BLaER1 treated with 17β-estradiol and CSF1 and Interleukin-3, amounts not matched to agents 10 nM and 100 nM (cell line): ENCODE data around the gene ZNF687.

Source experiments
- H3K27ac ChIP-seq, 11 experiments: shearing (Covaris generic); formaldehyde crosslinking; 2 replicates each; pipeline ENCODE4 v1.8.1; 2022
- H3K27me3 ChIP-seq, 11 experiments: shearing (Covaris generic); formaldehyde crosslinking; 2 replicates each; pipeline ENCODE4 v1.8.1; 2022
- H3K36me3 ChIP-seq, 11 experiments: shearing (Covaris generic); formaldehyde crosslinking; 2 replicates each; pipeline ENCODE4 v1.8.1; 2022
- H3K4me1 ChIP-seq, 10 experiments: shearing (Covaris generic); formaldehyde crosslinking; 2 replicates each; pipeline ENCODE4 v1.8.1; 2022
- H3K4me2 ChIP-seq, 11 experiments: shearing (Covaris generic); formaldehyde crosslinking; 2 replicates each; pipeline ENCODE4 v1.8.1; 2022
- H3K4me3 ChIP-seq, 10 experiments: shearing (Covaris generic); formaldehyde crosslinking; 2 replicates each; pipeline ENCODE4 v1.8.1; 2022
- H3K9ac ChIP-seq, 11 experiments: shearing (Covaris generic); formaldehyde crosslinking; 2 replicates each; pipeline ENCODE4 v1.8.1; 2022
- H3K9me3 ChIP-seq, 11 experiments: shearing (Covaris generic); formaldehyde crosslinking; replicated peaks in 1 of 11; 2 replicates each; pipeline ENCODE4 v1.8.1; 2022
- H4K20me1 ChIP-seq, 11 experiments: shearing (Covaris generic); formaldehyde crosslinking; 2 replicates each; pipeline ENCODE4 v1.8.1; 2022
- Cebpa-rat ChIP-seq, 11 experiments: shearing (Covaris generic); IDR thresholded peaks; 2 replicates each; pipeline ENCODE4 v1.8.1; 2022

Gene ZNF687

GRCh38 chr1:151281969-151282882 lies at the start of gene ZNF687:
Gene ZNF687, plus strand, starts transcription at chr1:151282299. Its CDS starts 3,993 bp downstream, at chr1:151286292.
- H3K27me3 ChIP-seq, result no peaks in the 10 kb centered on the region
- peak within 1 kb of the TSS; percentile 80 to 96 (median 93) for H3K27ac ChIP-seq
- peak within 1 kb of the TSS; percentile 71 to 94 (median 88) for H3K4me3 ChIP-seq
- H3K36me3 ChIP-seq, result peaks cover 26 to 32% (median 28%) of the 10 kb centered on the region in 11 experiments
- peaks cover 21 to 46% (median 39%) of the 10 kb centered on the region in 11 experiments for H4K20me1 ChIP-seq
- peak within 1 kb of the TSS; percentile 93 to 100 (median 97) for H3K4me2 ChIP-seq
- peak within 1 kb of the TSS; percentile 89 to 97 (median 92) for H3K9ac ChIP-seq
- H3K9me3 ChIP-seq, result no peaks in the 10 kb centered on the region
- no peak for TF ChIP-seq Cebpa-rat (IDR thresholded peaks at IDR 0.05)
- peaks cover 26 to 61% (median 54%) of the 10 kb centered on the region in 10 experiments for H3K4me1 ChIP-seq

- Histone ChIP-seq H3K36me3 (peaks cover 100% of the 10 kb centered on the region in 11 experiments), H3K27me3 (no peaks in the 10 kb centered on the region), H3K9ac (no peak overlapping the region), H3K9me3 (no peaks in the 10 kb centered on the region), H3K4me1 (peaks cover 10 to 22% (median 17%) of the 10 kb centered on the region in 10 experiments; a peak in 19 of 20 replicates), H3K4me3 (no peak overlapping the region), H3K27ac (no peak overlapping the region), H4K20me1 (peaks cover 0 to 67% (median 23%) of the 10 kb centered on the region in 11 experiments; a peak in 16 of 22 replicates), H3K4me2 (no peak overlapping the region)
- no peak for TF ChIP-seq Cebpa-rat (IDR thresholded peaks at IDR 0.05)
These were observed 46.9 kb upstream of the ZNF687 start for GRCh38 chr1:151235235-151235634.

- H4K20me1 ChIP-seq, result peaks cover 0 to 57% (median 8%) of the 10 kb centered on the region in 11 experiments; a peak in 9 of 22 replicates
- TF ChIP-seq Cebpa-rat (IDR thresholded peaks at IDR 0.05), result no peak
- H3K9ac ChIP-seq, result no peak overlapping the region
- no peaks in the 10 kb centered on the region for H3K27me3 ChIP-seq
- H3K36me3 ChIP-seq, result peaks cover 99 to 100% (median 100%) of the 10 kb centered on the region in 11 experiments
- peak overlapping the region in 9 of 11 experiments; percentile 0 to 47 (median 40); a peak in 15 of 22 replicates for H3K4me2 ChIP-seq
- H3K27ac ChIP-seq, result peak overlapping the region in 4 of 11 experiments; percentile 7 to 38 (median 13); a peak in 5 of 22 replicates
- H3K4me1 ChIP-seq, result peaks cover 10 to 22% (median 17%) of the 10 kb centered on the region in 10 experiments; a peak in 19 of 20 replicates
- H3K9me3 ChIP-seq, result no peaks in the 10 kb centered on the region
- H3K4me3 ChIP-seq, result no peak overlapping the region
These were observed 44.2 kb upstream of the ZNF687 start for GRCh38 chr1:151237678-151238466.

- Histone ChIP-seq H3K27ac (peak overlapping the region in 3 of 11 experiments; percentile 7 to 38 (median 10); a peak in 4 of 22 replicates), H3K4me2 (peak overlapping the region in 2 of 11 experiments; percentile 41 to 43; a peak in 3 of 22 replicates), H3K4me1 (peaks cover 10 to 22% (median 17%) of the 10 kb centered on the region in 10 experiments; a peak in 19 of 20 replicates), H3K36me3 (peaks cover 99 to 100% (median 100%) of the 10 kb centered on the region in 11 experiments), H3K9me3 (no peaks in the 10 kb centered on the region), H3K27me3 (no peaks in the 10 kb centered on the region), H4K20me1 (peaks cover 0 to 58% (median 8%) of the 10 kb centered on the region in 11 experiments; a peak in 9 of 22 replicates), H3K9ac (no peak overlapping the region), H3K4me3 (no peak overlapping the region)
- TF ChIP-seq Cebpa-rat (IDR thresholded peaks at IDR 0.05), result no peak
These were observed 43.7 kb upstream of the ZNF687 start for GRCh38 chr1:151238467-151238739.

GRCh38 chr1:151242442-151242841 lies 39.7 kb upstream of the ZNF687 start:
- no peak overlapping the region for H3K4me3 ChIP-seq
- no peak overlapping the region for H3K27ac ChIP-seq
- peaks cover 99 to 100% (median 100%) of the 10 kb centered on the region in 11 experiments for H3K36me3 ChIP-seq
- H3K9ac ChIP-seq, result no peak overlapping the region
- peaks cover 0 to 48% (median 5%) of the 10 kb centered on the region in 11 experiments; a peak in 9 of 22 replicates for H4K20me1 ChIP-seq
- no peaks in the 10 kb centered on the region for H3K27me3 ChIP-seq
- H3K9me3 ChIP-seq, result no peaks in the 10 kb centered on the region
- no peak overlapping the region for H3K4me2 ChIP-seq
- H3K4me1 ChIP-seq, result peaks cover 4 to 13% (median 9%) of the 10 kb centered on the region in 10 experiments; a peak in 19 of 20 replicates
- TF ChIP-seq Cebpa-rat (IDR thresholded peaks at IDR 0.05), result peak in 1 of 11 experiments; percentile 48; a peak in 2 of 22 replicates

GRCh38 chr1:151243683-151244216 lies 38.3 kb upstream of the ZNF687 start:
- Histone ChIP-seq H3K4me1 (peaks cover 0 to under 1% (median 0%) of the 10 kb centered on the region in 10 experiments; a peak in 1 of 20 replicates), H3K27ac (no peak overlapping the region), H3K27me3 (no peaks in the 10 kb centered on the region), H3K4me2 (no peak overlapping the region), H3K36me3 (peaks cover 99 to 100% (median 100%) of the 10 kb centered on the region in 11 experiments), H3K4me3 (no peak overlapping the region), H3K9ac (no peak overlapping the region), H4K20me1 (peaks cover 0 to 37% (median 0%) of the 10 kb centered on the region in 11 experiments; a peak in 7 of 22 replicates), H3K9me3 (no peaks in the 10 kb centered on the region)
- TF ChIP-seq Cebpa-rat (IDR thresholded peaks at IDR 0.05), result no peak

GRCh38 chr1:151246786-151247185 lies 35.3 kb upstream of the ZNF687 start:
- Histone ChIP-seq H3K36me3 (peaks cover 90 to 93% (median 91%) of the 10 kb centered on the region in 11 experiments), H3K9me3 (no peaks in the 10 kb centered on the region), H3K9ac (no peak overlapping the region), H3K4me3 (no peak overlapping the region), H3K4me2 (no peak overlapping the region), H3K27me3 (no peaks in the 10 kb centered on the region), H3K4me1 (no peaks in the 10 kb centered on the region), H3K27ac (no peak overlapping the region), H4K20me1 (peaks cover 0 to 23% (median 0%) of the 10 kb centered on the region in 11 experiments; a peak in 6 of 22 replicates)
- no peak for TF ChIP-seq Cebpa-rat (IDR thresholded peaks at IDR 0.05)

GRCh38 chr1:151251656-151252470 lies 30.2 kb upstream of the ZNF687 start:
- peaks cover 10 to 23% (median 15%) of the 10 kb centered on the region in 10 experiments for H3K4me1 ChIP-seq
- H3K36me3 ChIP-seq, result peaks cover 39 to 46% (median 41%) of the 10 kb centered on the region in 11 experiments
- no peak overlapping the region for H3K4me3 ChIP-seq
- peaks cover 0 to 5% (median 0%) of the 10 kb centered on the region in 11 experiments; a peak in 5 of 22 replicates for H4K20me1 ChIP-seq
- H3K9ac ChIP-seq, result 0 out of 22 replicates have a peak overlapping the region, but pooled peaks of 1 of the 11 experiments have one; percentile 1
- H3K9me3 ChIP-seq, result no peaks in the 10 kb centered on the region
- H3K27me3 ChIP-seq, result no peaks in the 10 kb centered on the region
- no peak overlapping the region for H3K4me2 ChIP-seq
- H3K27ac ChIP-seq, result no peak overlapping the region
- TF ChIP-seq Cebpa-rat (IDR thresholded peaks at IDR 0.05), result no peak
